ENCODE results near the gene PPP1R15A. TPM values are rescaled to one million over a fixed set of nuclear protein-coding genes. Genes with fewer than 3 reads are reported as not detected.

PPP1R15A gene
- 100 to 1,000 TPM; 104 to 124 TPM for total RNA-seq

GRCh38 chr19:48872182-48872883 lies at the start of gene PPP1R15A:
Gene PPP1R15A, plus strand, starts transcription at chr19:48872421. Its CDS starts 813 bp downstream, at chr19:48873234.
- Mint-ChIP-seq H3K27me3 (ENCODE audit: low read depth) (no peaks in the 10 kb centered on the region), H3K4me3 (peak within 1 kb of the TSS; percentile 99), H3K9me3 (ENCODE audit: insufficient read depth) (no peaks in the 10 kb centered on the region), H3K36me3 (ENCODE audit: low read depth) (peaks cover 40% of the 10 kb centered on the region), H3K4me1 (ENCODE audit: low read depth) (peaks cover 42% of the 10 kb centered on the region), H3K27ac (peak within 1 kb of the TSS; percentile 98)
- POLR2A ChIA-PET: interaction anchor here (0.6 to 5.7 kb wide), 31 partner anchors 9 to 623 kb away, joined by 3 to 74 read pairs (median 4); partner anchors contain the start of genes BAX, BCAT2, FTL and GYS1
- CTCF ChIA-PET: interaction anchor here (0.9 to 3.1 kb wide), 8 partner anchors 27 to 121 kb away, joined by 3 to 12 read pairs (median 4); partner anchors contain the start of genes GYS1, HSD17B14 and RUVBL2
- DNase-seq: peak; percentile 99
- ATAC-seq: peak; percentile 47

- CTCF ChIA-PET: no interaction called here
- no peak for DNase-seq
- POLR2A ChIA-PET: no interaction called here
- no peak for ATAC-seq
- no peaks in the 10 kb centered on the region for H3K27me3 Mint-ChIP-seq (ENCODE audit: low read depth)
- no peak overlapping the region for H3K27ac Mint-ChIP-seq
- no peak overlapping the region for H3K4me3 Mint-ChIP-seq
- H3K4me1 Mint-ChIP-seq (ENCODE audit: low read depth): no peaks in the 10 kb centered on the region
- H3K36me3 Mint-ChIP-seq (ENCODE audit: low read depth): no peaks in the 10 kb centered on the region
- no peaks in the 10 kb centered on the region for H3K9me3 Mint-ChIP-seq (ENCODE audit: insufficient read depth)
These were observed 49.7 kb upstream of the PPP1R15A start for GRCh38 chr19:48822514-48822913.

- Mint-ChIP-seq H3K4me1 (ENCODE audit: low read depth) (no peaks in the 10 kb centered on the region), H3K9me3 (ENCODE audit: insufficient read depth) (no peaks in the 10 kb centered on the region), H3K27me3 (ENCODE audit: low read depth) (no peaks in the 10 kb centered on the region), H3K27ac (no peak overlapping the region), H3K4me3 (no peak overlapping the region), H3K36me3 (ENCODE audit: low read depth) (no peaks in the 10 kb centered on the region)
- ATAC-seq (no peak), DNase-seq (no peak)
- ChIA-PET CTCF (interaction anchor here (0.7 to 7.9 kb wide), 7 partner anchors 10 to 173 kb away, joined by 3 to 50 read pairs (median 4); partner anchors contain the start of genes GYS1 and RUVBL2), POLR2A (no interaction called here)
These were observed 45.6 kb upstream of the PPP1R15A start for GRCh38 chr19:48826606-48827020.

- Mint-ChIP-seq H3K36me3 (ENCODE audit: low read depth) (no peaks in the 10 kb centered on the region), H3K9me3 (ENCODE audit: insufficient read depth) (no peaks in the 10 kb centered on the region), H3K4me3 (no peak overlapping the region), H3K27me3 (ENCODE audit: low read depth) (no peaks in the 10 kb centered on the region), H3K27ac (no peak overlapping the region), H3K4me1 (ENCODE audit: low read depth) (no peaks in the 10 kb centered on the region)
- no peak for DNase-seq
- ATAC-seq: no peak
- ChIA-PET POLR2A (no interaction called here), CTCF (interaction anchor here (2.7 to 7.9 kb wide), 3 partner anchors 12 to 42 kb away, joined by 11 to 50 read pairs (median 16); no protein-coding TSS in a partner anchor)
These were observed 42.1 kb upstream of the PPP1R15A start for GRCh38 chr19:48830088-48830487.

- ATAC-seq (no peak), DNase-seq (no peak)
- no peak overlapping the region for H3K27ac Mint-ChIP-seq
- no peaks in the 10 kb centered on the region for H3K27me3 Mint-ChIP-seq (ENCODE audit: low read depth)
- ChIA-PET POLR2A (no interaction called here), CTCF (interaction anchor here (2.7 to 7.9 kb wide), 3 partner anchors 12 to 43 kb away, joined by 11 to 50 read pairs (median 16); no protein-coding TSS in a partner anchor)
- H3K36me3 Mint-ChIP-seq (ENCODE audit: low read depth): no peaks in the 10 kb centered on the region
- peaks cover 6% of the 10 kb centered on the region for H3K4me1 Mint-ChIP-seq (ENCODE audit: low read depth)
- no peak overlapping the region for H3K4me3 Mint-ChIP-seq
- H3K9me3 Mint-ChIP-seq (ENCODE audit: insufficient read depth): no peaks in the 10 kb centered on the region
These were observed 41.3 kb upstream of the PPP1R15A start for GRCh38 chr19:48830965-48831364.

- POLR2A ChIA-PET: no interaction called here
- ATAC-seq: no peak
- H3K9me3 Mint-ChIP-seq (ENCODE audit: insufficient read depth): no peaks in the 10 kb centered on the region
These were observed 39.2 kb upstream of the PPP1R15A start for GRCh38 chr19:48833049-48833448.

GRCh38 chr19:48833977-48834376 lies 38.2 kb upstream of the PPP1R15A start:
- peak overlapping the region; percentile 56 for H3K27ac Mint-ChIP-seq
- H3K36me3 Mint-ChIP-seq (ENCODE audit: low read depth): no peaks in the 10 kb centered on the region
- H3K4me1 Mint-ChIP-seq (ENCODE audit: low read depth): peaks cover 21% of the 10 kb centered on the region
- ATAC-seq: no peak
- H3K27me3 Mint-ChIP-seq (ENCODE audit: low read depth): no peaks in the 10 kb centered on the region
- H3K4me3 Mint-ChIP-seq: no peak overlapping the region
- ChIA-PET POLR2A (no interaction called here), CTCF (interaction anchor here (1.2 to 7.9 kb wide), 2 partner anchors 39 to 137 kb away, joined by 3 to 50 read pairs; no protein-coding TSS in a partner anchor)
- H3K9me3 Mint-ChIP-seq (ENCODE audit: insufficient read depth): no peaks in the 10 kb centered on the region
- no peak for DNase-seq

More at GRCh38 chr19:48833049-48833448, 39.2 kb upstream of the PPP1R15A start:
- CTCF ChIA-PET: interaction anchor here (1.2 to 7.9 kb wide), 4 partner anchors 10 to 138 kb away, joined by 3 to 50 read pairs (median 14); no protein-coding TSS in a partner anchor
- Mint-ChIP-seq H3K27ac (no peak overlapping the region), H3K4me3 (no peak overlapping the region), H3K4me1 (ENCODE audit: low read depth) (peaks cover 21% of the 10 kb centered on the region), H3K36me3 (ENCODE audit: low read depth) (no peaks in the 10 kb centered on the region), H3K27me3 (ENCODE audit: low read depth) (no peaks in the 10 kb centered on the region)
- DNase-seq: no peak

- no peaks in the 10 kb centered on the region for H3K36me3 Mint-ChIP-seq (ENCODE audit: low read depth)
- peak overlapping the region; percentile 70 for H3K4me3 Mint-ChIP-seq
- POLR2A ChIA-PET: interaction anchor here (0.8 kb wide), 1 partner anchor 40 kb away, joined by 3 read pairs; no protein-coding TSS in a partner anchor
- H3K9me3 Mint-ChIP-seq (ENCODE audit: insufficient read depth): no peaks in the 10 kb centered on the region
- DNase-seq (peak; percentile 97), ATAC-seq (peak; percentile 95)
- H3K4me1 Mint-ChIP-seq (ENCODE audit: low read depth): peaks cover 21% of the 10 kb centered on the region
- CTCF ChIA-PET: interaction anchor here (0.6 to 3.7 kb wide), 20 partner anchors 9 to 190 kb away, joined by 3 to 43 read pairs (median 4); partner anchors contain the start of genes BCAT2, CA11, GYS1 and PPP1R15A
- H3K27ac Mint-ChIP-seq: peak overlapping the region; percentile 83
- H3K27me3 Mint-ChIP-seq (ENCODE audit: low read depth): no peaks in the 10 kb centered on the region
These were observed 36.5 kb upstream of the PPP1R15A start for GRCh38 chr19:48835734-48836088.

GRCh38 chr19:48836089-48837017 lies 35.9 kb upstream of the PPP1R15A start, which contains the start of gene HSD17B14:
Gene HSD17B14, minus strand, starts transcription at chr19:48836491. Its CDS starts 80 bp downstream, at chr19:48836411.
- peak; percentile 31 for ATAC-seq
- POLR2A ChIA-PET: interaction anchor here (0.7 to 1.2 kb wide), 3 partner anchors 29 to 134 kb away, joined by 3 read pairs; no protein-coding TSS in a partner anchor
- Mint-ChIP-seq H3K27me3 (ENCODE audit: low read depth) (no peaks in the 10 kb centered on the region), H3K9me3 (ENCODE audit: insufficient read depth) (no peaks in the 10 kb centered on the region), H3K36me3 (ENCODE audit: low read depth) (no peaks in the 10 kb centered on the region), H3K4me3 (peak within 1 kb of the TSS; percentile 70), H3K27ac (peak within 1 kb of the TSS; percentile 83), H3K4me1 (ENCODE audit: low read depth) (peaks cover 21% of the 10 kb centered on the region)
- CTCF ChIA-PET: interaction anchor here (0.6 to 3.7 kb wide), 23 partner anchors 9 to 191 kb away, joined by 3 to 43 read pairs (median 4); partner anchors contain the start of genes BCAT2, CA11, GYS1 and PPP1R15A
- no peak for DNase-seq

GRCh38 chr19:48837051-48837524 lies 35.1 kb upstream of the PPP1R15A start:
- H3K36me3 Mint-ChIP-seq (ENCODE audit: low read depth): no peaks in the 10 kb centered on the region

GRCh38 chr19:48837687-48838086 lies 34.5 kb upstream of the PPP1R15A start:
- no peak for ATAC-seq
- Mint-ChIP-seq H3K9me3 (ENCODE audit: insufficient read depth) (no peaks in the 10 kb centered on the region), H3K27ac (no peak overlapping the region), H3K36me3 (ENCODE audit: low read depth) (no peaks in the 10 kb centered on the region), H3K4me1 (ENCODE audit: low read depth) (peaks cover 21% of the 10 kb centered on the region), H3K4me3 (peak overlapping the region; percentile 34), H3K27me3 (ENCODE audit: low read depth) (no peaks in the 10 kb centered on the region)
- no peak for DNase-seq
- ChIA-PET CTCF (interaction anchor here (0.6 to 3.7 kb wide), 8 partner anchors 22 to 192 kb away, joined by 3 to 43 read pairs (median 5); partner anchors contain the start of gene CA11), POLR2A (interaction anchor here (1.2 kb wide), 1 partner anchor 133 kb away, joined by 3 read pairs; no protein-coding TSS in a partner anchor)

More at GRCh38 chr19:48837051-48837524, 35.1 kb upstream of the PPP1R15A start:
- Mint-ChIP-seq H3K4me3 (peak overlapping the region; percentile 70), H3K27ac (peak overlapping the region; percentile 65), H3K27me3 (ENCODE audit: low read depth) (no peaks in the 10 kb centered on the region), H3K9me3 (ENCODE audit: insufficient read depth) (no peaks in the 10 kb centered on the region), H3K4me1 (ENCODE audit: low read depth) (peaks cover 21% of the 10 kb centered on the region)
- CTCF ChIA-PET: interaction anchor here (0.6 to 3.7 kb wide), 11 partner anchors 22 to 191 kb away, joined by 3 to 43 read pairs (median 6); partner anchors contain the start of gene CA11
- DNase-seq (peak; percentile 88), ATAC-seq (peak; percentile 81)
- POLR2A ChIA-PET: interaction anchor here (0.7 to 1.2 kb wide), 2 partner anchors 30 to 134 kb away, joined by 3 read pairs; no protein-coding TSS in a partner anchor

Measured in activated CD8-positive, alpha-beta T cell treated with anti-CD3 and anti-CD28 coated beads, Interleukin-2, amount 10 ng/mL, durations not matched to agents 7 days and 5 days (primary cell).